ENCODE data around the gene SEC22A.
A peak's percentile ranks its signal among the peaks of the same experiment; 100 is the strongest.

Gene SEC22A

GRCh38 chr3:123169930-123170329 is 31.8 kb upstream of the SEC22A start:
- H3K4me3 ChIP-seq (replicated peaks in 1 of 2; ENCODE audit: low read depth in 2 of 2, low read length in 2 of 2): no peak overlapping the region
- no peak for DNase-seq (ENCODE audit: low read depth in 2 of 2)
- TF ChIP-seq CTCF (IDR thresholded peaks at IDR 0.05; ENCODE audit: low read depth, low read length): no peak

GRCh38 chr3:123180791-123181190 is 21.0 kb upstream of the SEC22A start:
- TF ChIP-seq CTCF (IDR thresholded peaks at IDR 0.05; ENCODE audit: low read depth, low read length): no peak
- DNase-seq (ENCODE audit: low read depth in 2 of 2): no peak
- H3K4me3 ChIP-seq (replicated peaks in 1 of 2; ENCODE audit: low read depth in 2 of 2, low read length in 2 of 2): no peak overlapping the region

- TF ChIP-seq CTCF (IDR thresholded peaks at IDR 0.05; ENCODE audit: low read depth, low read length): no peak
- DNase-seq (ENCODE audit: low read depth in 2 of 2): peak; percentile 9 to 82
- H3K4me3 ChIP-seq (replicated peaks in 1 of 2; ENCODE audit: low read depth in 2 of 2, low read length in 2 of 2): no peak overlapping the region
These were observed 15.0 kb upstream of the SEC22A start for GRCh38 chr3:123186695-123187094.

GRCh38 chr3:123188058-123188457 is 13.7 kb upstream of the SEC22A start:
- no peak for TF ChIP-seq CTCF (IDR thresholded peaks at IDR 0.05; ENCODE audit: low read depth, low read length)
- peak; percentile 19 to 33 for DNase-seq (ENCODE audit: low read depth in 2 of 2)
- no peak overlapping the region for H3K4me3 ChIP-seq (replicated peaks in 1 of 2; ENCODE audit: low read depth in 2 of 2, low read length in 2 of 2)

GRCh38 chr3:123193448-123194101 is 8.2 kb upstream of the SEC22A start:
- no peak for TF ChIP-seq CTCF (IDR thresholded peaks at IDR 0.05; ENCODE audit: low read depth, low read length)
- DNase-seq (ENCODE audit: low read depth in 2 of 2): no peak
- H3K4me3 ChIP-seq (replicated peaks in 1 of 2; ENCODE audit: low read depth in 2 of 2, low read length in 2 of 2): no peak overlapping the region

- TF ChIP-seq CTCF (IDR thresholded peaks at IDR 0.05; ENCODE audit: low read depth, low read length): peak; percentile 46
- H3K4me3 ChIP-seq (replicated peaks in 1 of 2; ENCODE audit: low read depth in 2 of 2, low read length in 2 of 2): no peak overlapping the region
- peak; percentile 29 to 39 for DNase-seq (ENCODE audit: low read depth in 2 of 2)
These were observed 7.2 kb upstream of the SEC22A start for GRCh38 chr3:123194552-123194951.

GRCh38 chr3:123198372-123198771 is 3.4 kb upstream of the SEC22A start:
- no peak for TF ChIP-seq CTCF (IDR thresholded peaks at IDR 0.05; ENCODE audit: low read depth, low read length)
- H3K4me3 ChIP-seq (replicated peaks in 1 of 2; ENCODE audit: low read depth in 2 of 2, low read length in 2 of 2): no peak overlapping the region
- no peak for DNase-seq (ENCODE audit: low read depth in 2 of 2)
